Measurements from ENCODE around the gene ZNF644. TPM values are rescaled to one million over a fixed set of nuclear protein-coding genes. Genes with fewer than 3 reads are reported as not detected.
"Not testable (repeated sequence)": the region's sequence is repeated elsewhere in the genome, so short reads cannot be mapped to it uniquely, and the experiment has no call there.

Gene ZNF644
- total RNA-seq, 2 experiments from 2014 or later = 42.4 to 42.8 TPM

DNA sequence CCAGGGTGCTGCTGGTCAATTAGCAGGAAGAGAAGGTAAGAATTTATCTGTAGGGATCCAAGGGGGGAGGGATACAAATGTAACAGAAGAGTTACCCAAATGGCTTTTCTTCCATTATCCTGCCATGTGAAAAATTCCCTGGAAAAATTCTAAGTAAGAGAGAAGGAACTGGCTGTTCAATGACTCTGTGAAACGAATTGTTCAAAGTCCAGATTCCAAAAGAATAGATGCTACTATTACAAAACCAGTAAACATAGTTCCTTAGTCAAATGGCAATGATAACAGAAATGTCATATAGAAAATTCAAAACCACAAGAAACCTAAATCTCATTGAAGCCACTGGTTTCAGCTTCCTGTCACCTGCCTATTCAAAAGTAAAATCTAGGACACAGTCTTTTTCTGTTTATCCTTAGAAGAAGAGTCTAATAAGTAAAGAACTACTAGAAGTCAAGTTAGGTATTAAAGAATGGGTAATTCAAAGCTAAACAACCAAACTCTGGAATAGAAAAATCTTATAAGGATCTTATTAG is 102.6 kb downstream of the ZNF644 start:
- H3K36me3 Mint-ChIP-seq (ENCODE audit: low read depth) = peaks cover 12% of the 10 kb centered on the region
- no peaks in the 10 kb centered on the region for H3K9me3 Mint-ChIP-seq
- CTCF ChIA-PET = interaction anchor here (0.6 to 1.2 kb wide), 3 partner anchors 10 to 91 kb away, joined by 3 to 4 read pairs (median 3); no protein-coding TSS in a partner anchor
- H3K27me3 Mint-ChIP-seq (ENCODE audit: low read depth) = no peaks in the 10 kb centered on the region
- no peak overlapping the region for H3K4me3 Mint-ChIP-seq
- H3K4me1 Mint-ChIP-seq (ENCODE audit: low read depth) = peaks cover 45% of the 10 kb centered on the region
- intact Hi-C loops (cut with micrococcal nuclease) = loop anchor here (2.0 kb wide), 1 partner anchor 100 kb away; no protein-coding TSS in a partner anchor
- no peak for DNase-seq
- H3K27ac Mint-ChIP-seq = no peak overlapping the region

DNA sequence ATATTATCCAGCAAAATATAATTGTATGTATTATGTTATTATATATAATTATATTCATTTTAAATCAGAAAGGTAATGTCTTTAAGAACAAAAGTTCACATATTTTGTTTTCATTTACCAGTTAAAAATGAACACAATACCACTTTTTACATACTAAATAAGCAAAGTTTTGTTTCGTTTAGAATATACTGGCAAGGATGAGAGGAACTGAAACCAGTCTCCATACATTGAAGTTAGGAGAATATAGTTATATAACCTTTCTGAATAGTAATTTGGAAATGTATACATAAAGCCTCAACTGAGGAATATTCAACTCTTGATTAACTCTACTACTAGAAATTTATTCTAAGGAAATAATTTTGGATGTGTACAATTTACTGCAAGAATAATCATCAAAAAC is 110.5 kb downstream of the ZNF644 start:
- H3K4me3 Mint-ChIP-seq = no peak overlapping the region
- peaks cover 20% of the 10 kb centered on the region for H3K36me3 Mint-ChIP-seq (ENCODE audit: low read depth)
- H3K27me3 Mint-ChIP-seq (ENCODE audit: low read depth) = no peaks in the 10 kb centered on the region
- CTCF ChIA-PET = interaction anchor here (0.6 kb wide), 1 partner anchor 102 kb away, joined by 3 read pairs; no protein-coding TSS in a partner anchor
- intact Hi-C loops (cut with micrococcal nuclease) = no loop called here
- DNase-seq = no peak
- peaks cover 2% of the 10 kb centered on the region for H3K9me3 Mint-ChIP-seq
- H3K4me1 Mint-ChIP-seq (ENCODE audit: low read depth) = peaks cover 5% of the 10 kb centered on the region
- H3K27ac Mint-ChIP-seq = no peak overlapping the region

DNA sequence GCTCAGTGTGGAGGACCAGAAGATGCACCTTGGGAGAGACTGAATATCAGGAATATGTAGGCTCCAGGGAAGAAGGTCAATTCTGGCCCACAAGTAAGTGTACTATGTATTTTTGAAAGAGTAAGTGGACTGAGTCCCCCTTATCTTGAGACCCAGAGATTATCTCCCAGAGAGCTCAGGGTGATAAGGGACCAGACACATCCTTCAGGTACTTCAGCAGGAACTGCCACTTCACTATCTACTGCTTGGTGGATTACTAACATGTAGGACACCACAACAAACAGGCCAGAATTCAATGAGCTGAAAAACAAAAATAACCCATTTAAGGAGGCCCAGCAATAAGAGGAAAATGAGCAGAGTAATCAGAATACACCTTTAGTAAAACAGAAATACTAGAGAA is 119.2 kb downstream of the ZNF644 start:
- H3K36me3 Mint-ChIP-seq (ENCODE audit: low read depth) = peaks cover 51% of the 10 kb centered on the region
- no peak for DNase-seq
- H3K4me3 Mint-ChIP-seq = no peak overlapping the region
- peaks cover 6% of the 10 kb centered on the region for H3K9me3 Mint-ChIP-seq
- intact Hi-C loops (cut with micrococcal nuclease) = no loop called here
- peaks cover 4% of the 10 kb centered on the region for H3K4me1 Mint-ChIP-seq (ENCODE audit: low read depth)
- CTCF ChIA-PET = no interaction called here
- no peaks in the 10 kb centered on the region for H3K27me3 Mint-ChIP-seq (ENCODE audit: low read depth)
- no peak overlapping the region for H3K27ac Mint-ChIP-seq

DNA sequence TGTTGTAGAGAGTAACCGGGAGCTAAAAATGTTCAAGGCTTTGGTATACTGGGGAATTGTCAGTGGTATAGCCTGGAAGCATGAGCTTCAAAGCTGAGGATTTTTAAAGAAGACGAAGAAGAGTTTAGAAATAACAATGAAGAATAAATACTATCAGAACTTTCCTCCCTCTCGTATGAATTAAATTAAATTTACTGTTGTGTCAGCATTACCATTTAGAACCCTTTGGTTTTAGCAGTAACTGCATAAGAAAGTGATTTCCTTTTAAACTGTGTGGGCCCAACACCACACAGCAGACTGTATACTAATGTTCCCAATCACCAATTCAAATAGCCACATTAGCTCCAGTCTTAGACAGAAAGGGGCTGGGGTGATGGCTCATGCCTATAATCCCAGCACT is 122.6 kb downstream of the ZNF644 start:
- Mint-ChIP-seq H3K36me3 (ENCODE audit: low read depth) (peaks cover 60% of the 10 kb centered on the region), H3K4me1 (ENCODE audit: low read depth) (peaks cover 4% of the 10 kb centered on the region), H3K27me3 (ENCODE audit: low read depth) (no peaks in the 10 kb centered on the region), H3K9me3 (peaks cover 11% of the 10 kb centered on the region), H3K27ac (no peak overlapping the region), H3K4me3 (no peak overlapping the region)
- no peak for DNase-seq
- CTCF ChIA-PET = interaction anchor here (1.0 kb wide), 1 partner anchor 47 kb away, joined by 3 read pairs; no protein-coding TSS in a partner anchor
- intact Hi-C loops (cut with micrococcal nuclease) = no loop called here

DNA sequence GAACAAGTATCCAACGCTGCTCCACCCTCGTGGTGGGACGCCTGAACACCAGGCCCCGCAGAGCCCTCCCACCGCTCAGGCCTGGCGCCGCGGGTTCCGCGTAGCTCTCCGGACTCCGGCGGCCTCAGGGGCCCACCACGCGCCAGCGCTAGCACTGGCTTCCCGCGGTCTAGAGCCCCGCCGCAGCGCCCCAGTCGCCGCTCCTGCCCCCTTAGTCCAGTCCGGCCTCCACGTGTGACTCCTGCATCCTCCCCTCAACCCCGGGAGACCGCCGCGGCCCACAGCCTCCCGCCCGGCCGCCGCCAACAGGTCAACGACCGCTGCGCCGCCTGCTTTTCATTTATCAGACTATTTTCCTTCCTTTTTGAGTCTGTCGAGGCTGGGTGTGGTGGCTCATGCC is 128.2 kb downstream of the ZNF644 start:
- not testable (repeated sequence) for H3K27ac Mint-ChIP-seq
- CTCF ChIA-PET = interaction anchor here (1.4 kb wide), 1 partner anchor 11 kb away, joined by 3 read pairs; no protein-coding TSS in a partner anchor

DNA sequence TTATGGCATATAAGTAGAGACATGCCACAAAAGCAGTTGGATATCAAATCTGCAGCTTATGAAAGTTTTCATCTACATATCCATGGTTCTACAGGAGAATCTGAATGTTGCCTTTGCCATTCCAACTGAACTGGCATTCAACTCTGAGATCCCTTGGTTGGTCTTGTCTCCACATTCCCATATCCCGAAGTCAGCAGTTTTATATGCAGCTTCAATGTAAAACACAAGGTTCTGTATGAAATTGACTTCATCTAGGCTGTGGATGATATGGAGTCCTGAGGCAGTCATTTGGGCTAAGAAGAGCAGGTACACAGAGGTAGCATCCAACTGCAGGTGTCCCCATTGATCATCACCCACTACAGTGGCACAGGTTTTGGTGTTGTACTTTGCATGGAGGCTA is 129.0 kb downstream of the ZNF644 start:
- CTCF ChIA-PET = interaction anchor here (0.6 kb wide), 1 partner anchor 15 kb away, joined by 3 read pairs; no protein-coding TSS in a partner anchor
- H3K27me3 Mint-ChIP-seq (ENCODE audit: low read depth); H3K4me3 Mint-ChIP-seq; intact Hi-C loops (cut with micrococcal nuclease); H3K27ac Mint-ChIP-seq; H3K4me1 Mint-ChIP-seq (ENCODE audit: low read depth); DNase-seq: not testable (repeated sequence)
- H3K36me3 Mint-ChIP-seq (ENCODE audit: low read depth) = peaks cover 23% of the 10 kb centered on the region
- peaks cover 27% of the 10 kb centered on the region for H3K9me3 Mint-ChIP-seq

More for the DNA sequence above, 128.2 kb downstream of the ZNF644 start:
- intact Hi-C loops (cut with micrococcal nuclease); H3K4me3 Mint-ChIP-seq; H3K4me1 Mint-ChIP-seq (ENCODE audit: low read depth); H3K27me3 Mint-ChIP-seq (ENCODE audit: low read depth); DNase-seq: not testable (repeated sequence)
- Mint-ChIP-seq H3K9me3 (peaks cover 26% of the 10 kb centered on the region), H3K36me3 (ENCODE audit: low read depth) (peaks cover 28% of the 10 kb centered on the region)

DNA sequence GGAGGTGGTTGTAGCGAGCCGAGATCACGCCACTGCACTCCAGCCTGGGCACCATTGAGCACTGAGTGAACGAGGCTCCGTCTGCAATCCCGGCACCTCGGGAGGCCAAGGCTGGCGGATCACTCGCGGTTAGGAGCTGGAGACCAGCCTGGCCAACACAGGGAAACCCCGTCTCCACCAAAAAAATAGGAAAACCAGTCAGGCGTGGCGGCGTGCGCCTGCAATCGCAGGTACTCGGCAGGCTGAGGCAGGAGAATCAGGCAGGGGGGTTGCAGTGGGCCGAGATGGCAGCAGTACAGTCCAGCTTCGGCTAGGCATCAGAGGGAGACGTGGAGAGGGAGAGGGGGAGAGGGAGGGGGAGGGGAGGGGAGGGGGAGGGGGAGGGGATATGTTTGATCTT is 129.6 kb downstream of the ZNF644 start:
- H3K4me1 Mint-ChIP-seq (ENCODE audit: low read depth); H3K27ac Mint-ChIP-seq; H3K27me3 Mint-ChIP-seq (ENCODE audit: low read depth); DNase-seq; intact Hi-C loops (cut with micrococcal nuclease); H3K4me3 Mint-ChIP-seq: not testable (repeated sequence)
- H3K36me3 Mint-ChIP-seq (ENCODE audit: low read depth) = peaks cover 18% of the 10 kb centered on the region
- CTCF ChIA-PET = interaction anchor here (0.6 kb wide), 1 partner anchor 14 kb away, joined by 3 read pairs; no protein-coding TSS in a partner anchor
- peaks cover 24% of the 10 kb centered on the region for H3K9me3 Mint-ChIP-seq

DNA sequence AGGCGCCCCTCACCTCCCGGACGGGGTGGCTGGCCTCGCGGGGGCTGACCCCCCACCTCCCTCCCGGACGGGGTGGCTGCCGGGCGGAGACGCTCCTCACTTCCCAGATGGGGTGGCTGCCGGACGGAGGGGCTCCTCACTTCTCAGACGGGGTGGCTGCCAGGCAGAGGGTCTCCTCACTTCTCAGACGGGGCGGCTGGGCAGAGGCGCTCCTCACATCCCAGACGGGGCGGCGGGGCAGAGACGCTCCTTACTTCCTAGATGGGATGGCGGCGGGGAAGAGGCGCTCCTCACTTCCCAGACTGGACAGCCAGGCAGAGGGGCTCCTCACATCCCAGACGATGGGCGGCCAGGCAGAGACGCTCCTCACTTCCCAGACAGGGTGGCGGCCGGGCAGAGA is 130.1 kb downstream of the ZNF644 start:
- H3K27me3 Mint-ChIP-seq (ENCODE audit: low read depth); CTCF ChIA-PET; H3K4me1 Mint-ChIP-seq (ENCODE audit: low read depth); intact Hi-C loops (cut with micrococcal nuclease); H3K4me3 Mint-ChIP-seq; H3K27ac Mint-ChIP-seq; DNase-seq: not testable (repeated sequence)
- Mint-ChIP-seq H3K9me3 (peaks cover 24% of the 10 kb centered on the region), H3K36me3 (ENCODE audit: low read depth) (peaks cover 18% of the 10 kb centered on the region)

DNA sequence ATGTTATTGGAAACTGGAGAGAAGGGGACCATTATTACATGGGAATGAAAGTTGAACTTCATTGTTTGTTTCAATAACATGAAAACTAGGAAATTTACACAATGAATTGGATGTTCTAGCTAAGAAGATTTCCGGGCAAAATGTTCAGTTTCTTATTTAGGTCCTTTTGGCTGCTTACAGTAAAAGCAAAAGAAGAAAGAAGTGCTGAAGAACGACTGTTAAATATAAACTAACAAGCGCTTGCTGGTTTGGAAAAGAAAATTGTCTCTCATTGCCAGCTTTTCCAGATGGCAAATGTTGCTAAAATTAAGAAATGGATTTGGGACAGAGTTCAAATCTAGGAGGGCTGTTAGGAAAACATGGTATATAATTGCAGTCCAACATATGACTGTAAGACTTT is 139.6 kb downstream of the ZNF644 start:
- Mint-ChIP-seq H3K36me3 (ENCODE audit: low read depth) (peaks cover 14% of the 10 kb centered on the region), H3K27ac (no peak overlapping the region), H3K27me3 (ENCODE audit: low read depth) (peaks cover 5% of the 10 kb centered on the region), H3K9me3 (peaks cover 25% of the 10 kb centered on the region), H3K4me1 (ENCODE audit: low read depth) (no peaks in the 10 kb centered on the region), H3K4me3 (no peak overlapping the region)
- CTCF ChIA-PET = interaction anchor here (0.6 to 1.3 kb wide), 2 partner anchors 12 to 71 kb away, joined by 3 read pairs; no protein-coding TSS in a partner anchor
- intact Hi-C loops (cut with micrococcal nuclease) = no loop called here
- no peak for DNase-seq

DNA sequence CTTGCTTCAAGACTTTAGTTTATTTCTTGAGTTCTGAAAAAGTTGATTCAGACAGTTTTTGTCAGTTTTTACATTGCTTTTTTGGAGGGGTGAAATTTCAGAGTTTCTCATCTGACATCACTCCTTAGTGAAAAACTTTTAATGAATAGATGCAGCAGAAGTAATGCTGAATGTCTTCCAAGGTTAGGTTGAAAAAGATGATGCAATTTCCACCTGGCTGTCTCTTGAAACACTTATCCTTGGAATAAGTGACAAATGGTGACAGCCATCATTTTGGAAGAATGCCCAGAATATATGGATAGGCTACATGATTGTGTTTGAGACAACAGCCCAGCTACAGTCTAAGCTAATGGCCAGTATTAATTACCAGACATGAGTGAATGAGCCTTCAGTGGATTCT is 140.8 kb downstream of the ZNF644 start:
- no peak overlapping the region for H3K4me3 Mint-ChIP-seq
- CTCF ChIA-PET = no interaction called here
- H3K9me3 Mint-ChIP-seq = peaks cover 26% of the 10 kb centered on the region
- peaks cover 16% of the 10 kb centered on the region for H3K36me3 Mint-ChIP-seq (ENCODE audit: low read depth)
- no peak for DNase-seq
- no peaks in the 10 kb centered on the region for H3K4me1 Mint-ChIP-seq (ENCODE audit: low read depth)
- peaks cover 5% of the 10 kb centered on the region for H3K27me3 Mint-ChIP-seq (ENCODE audit: low read depth)
- intact Hi-C loops (cut with micrococcal nuclease) = no loop called here
- no peak overlapping the region for H3K27ac Mint-ChIP-seq

DNA sequence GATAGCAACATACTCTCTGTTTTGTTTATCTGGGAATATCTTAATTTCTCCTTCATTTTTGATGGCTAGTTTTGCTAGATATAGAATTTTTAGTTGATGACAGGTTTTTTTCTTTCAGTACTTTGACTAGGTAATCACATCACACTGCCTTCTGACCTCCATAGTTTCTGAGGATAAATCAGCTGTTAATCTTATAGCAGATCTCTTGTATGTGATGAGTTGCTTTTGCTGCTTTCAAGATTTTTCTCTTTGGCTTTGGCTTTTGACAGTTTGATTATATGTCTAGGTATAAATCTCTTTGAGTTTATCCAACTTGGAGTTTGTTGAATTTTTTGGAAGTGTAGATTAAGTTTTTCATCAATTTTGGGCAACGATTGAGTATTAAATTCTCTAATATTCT is 142.6 kb downstream of the ZNF644 start:
- CTCF ChIA-PET = no interaction called here

DNA sequence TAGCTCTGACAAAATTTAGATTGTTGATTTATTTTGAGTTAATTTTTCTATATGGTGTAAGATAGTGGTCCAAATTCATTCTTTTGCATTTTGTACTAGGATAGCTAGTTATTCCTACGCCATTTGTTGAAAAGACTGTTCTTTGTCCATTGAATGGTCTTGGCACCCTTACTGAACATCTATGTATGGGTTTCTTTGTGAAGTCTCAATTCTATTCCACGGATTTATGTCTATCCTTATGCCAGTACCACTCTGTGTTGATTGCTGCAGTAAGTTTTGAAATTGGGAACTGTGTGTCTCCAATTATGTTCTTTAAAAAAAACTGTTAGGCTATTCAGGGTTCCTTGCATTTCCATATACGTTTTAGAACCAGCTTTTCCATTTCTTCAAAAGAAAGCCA is 145.7 kb downstream of the ZNF644 start:
- Mint-ChIP-seq H3K27ac (no peak overlapping the region), H3K4me1 (ENCODE audit: low read depth) (no peaks in the 10 kb centered on the region), H3K36me3 (ENCODE audit: low read depth) (peaks cover 11% of the 10 kb centered on the region), H3K27me3 (ENCODE audit: low read depth) (peaks cover 2% of the 10 kb centered on the region), H3K4me3 (no peak overlapping the region), H3K9me3 (peaks cover 25% of the 10 kb centered on the region)
- CTCF ChIA-PET = interaction anchor here (0.7 kb wide), 1 partner anchor 301 kb away, joined by 4 read pairs; no protein-coding TSS in a partner anchor
- no peak for DNase-seq
- intact Hi-C loops (cut with micrococcal nuclease) = no loop called here

More for the DNA sequence above, 142.6 kb downstream of the ZNF644 start:
- Mint-ChIP-seq H3K4me1 (ENCODE audit: low read depth) (no peaks in the 10 kb centered on the region), H3K4me3 (no peak overlapping the region), H3K9me3 (peaks cover 26% of the 10 kb centered on the region), H3K27ac (no peak overlapping the region), H3K27me3 (ENCODE audit: low read depth) (peaks cover 5% of the 10 kb centered on the region), H3K36me3 (ENCODE audit: low read depth) (peaks cover 16% of the 10 kb centered on the region)
- DNase-seq = no peak
- intact Hi-C loops (cut with micrococcal nuclease) = no loop called here

All from activated naive CD4-positive, alpha-beta T cell treated with anti-CD3 and anti-CD28 coated beads for 36 hours (primary cell).